G401 (cell line): ENCODE data around the gene KCNMA1. TPM values are rescaled to one million over a fixed set of nuclear protein-coding genes. Genes with fewer than 3 reads are reported as not detected.

Experiments
- DNase-seq: peaks from one replicate; pipeline ENCODE4 v3.0.0-alpha.2; 2015; ENCODE audit warnings: low spot score
- in situ Hi-C: cut with HindIII; loops from 2 replicates; pipeline ENCODE4 v1.10.0; 2016; ENCODE audit warnings: low sequenced_read_pairs, mixed read lengths
- total RNA-seq: library from RNA; depleted of rRNA; stranded (reverse); fragments of >200 nt; shearing (Covaris generic); gene quantifications from 2 replicates; pipeline ENCODE4 v1.2.3, GENCODE V29; 2014

Gene KCNMA1
- total RNA-seq, 1 experiment from 2014 or later, result 0.81 TPM

DNA sequence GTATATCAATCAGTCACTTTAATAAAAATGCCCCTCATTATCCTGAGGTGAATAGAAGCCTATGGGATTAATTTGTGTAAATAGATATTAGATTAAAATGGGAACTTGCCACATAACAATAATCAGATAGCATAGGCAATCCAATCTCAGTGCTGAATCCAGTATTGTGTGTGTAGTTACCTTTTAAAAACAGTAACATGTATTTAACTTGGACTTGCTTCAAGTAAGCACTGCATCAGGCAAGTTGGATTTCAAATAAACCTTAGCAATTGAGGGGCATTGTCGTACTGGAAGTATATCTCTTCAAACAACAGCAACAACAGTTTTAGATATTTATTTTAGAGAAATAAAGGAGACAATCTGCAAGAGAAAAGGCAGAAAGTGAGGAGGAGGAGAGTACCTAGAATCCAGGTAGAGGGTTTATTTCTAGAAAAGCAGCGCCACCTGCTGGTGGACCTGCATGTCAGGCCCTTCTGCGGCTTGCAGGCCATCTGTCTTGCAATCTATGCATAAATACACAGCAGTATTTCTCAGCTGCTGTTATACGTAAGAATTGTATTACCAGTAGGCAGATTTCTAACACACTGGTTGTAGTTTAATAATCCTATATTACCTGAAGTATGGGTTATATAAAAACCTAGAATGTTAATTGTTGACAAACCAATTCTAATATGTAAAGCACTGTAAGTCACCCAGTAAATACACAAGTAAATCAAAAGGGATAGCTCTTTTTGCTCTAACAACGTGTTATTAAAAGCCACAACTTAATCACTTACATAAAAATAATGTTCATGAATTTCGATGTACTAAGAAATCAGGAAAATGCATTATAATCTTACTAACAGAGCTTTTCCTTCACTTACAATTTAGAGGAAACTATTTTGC, 652.8 kb downstream of the KCNMA1 start:
- peak; percentile 87 for DNase-seq
- in situ Hi-C loops, result no loop called here

- in situ Hi-C loops, result no loop called here
Observed at GRCh38 chr10:76983624-76984023, 654.0 kb downstream of the KCNMA1 start.

GRCh38 chr10:76982671-76983070, 654.9 kb downstream of the KCNMA1 start:
- in situ Hi-C loops, result no loop called here
- no peak for DNase-seq

More at GRCh38 chr10:76983624-76984023, 654.0 kb downstream of the KCNMA1 start:
- no peak for DNase-seq

DNA sequence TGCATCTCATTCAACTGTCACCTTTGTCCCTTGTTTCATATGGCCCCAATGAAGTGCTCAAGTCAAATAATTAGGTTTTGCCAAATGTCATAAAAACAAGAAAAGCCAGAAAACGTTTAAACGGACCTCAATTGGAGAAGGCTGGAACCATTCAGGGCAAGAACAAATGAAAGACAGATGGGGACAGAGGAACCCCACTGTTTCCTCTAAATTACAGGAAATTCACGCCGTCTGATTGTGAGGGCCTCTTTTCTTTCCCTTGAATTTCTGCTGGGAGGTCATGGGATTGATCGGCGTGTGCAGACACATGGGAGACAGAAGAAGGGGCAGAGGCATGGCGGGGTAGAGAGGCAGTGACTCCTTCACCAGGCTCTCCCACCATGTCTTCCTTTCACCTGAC, 656.4 kb downstream of the KCNMA1 start:
- peak; percentile 67 for DNase-seq
- in situ Hi-C loops, result no loop called here

DNA sequence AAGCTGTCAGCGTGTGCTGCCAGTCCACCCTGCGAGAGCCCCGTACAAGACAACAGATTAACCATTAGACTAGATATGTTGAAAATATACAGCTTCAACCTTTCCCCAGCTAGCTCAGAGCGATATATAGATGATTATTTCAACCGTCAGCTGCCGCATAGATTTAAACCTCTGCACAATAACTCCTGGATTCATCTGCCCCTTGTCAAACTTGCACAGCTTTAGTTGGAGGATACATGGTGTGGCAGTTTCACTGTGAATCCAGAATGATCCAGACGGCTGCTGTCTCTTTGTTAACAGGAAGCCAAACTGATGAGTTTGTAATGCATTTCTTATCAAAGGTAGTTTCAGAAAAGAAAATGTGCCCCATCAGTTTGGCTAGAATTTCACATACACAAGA, 659.7 kb downstream of the KCNMA1 start:
- in situ Hi-C loops, result no loop called here
- DNase-seq, result no peak

GRCh38 chr10:76977046-76977445, 660.6 kb downstream of the KCNMA1 start:
- DNase-seq, result no peak
- in situ Hi-C loops, result no loop called here

DNA sequence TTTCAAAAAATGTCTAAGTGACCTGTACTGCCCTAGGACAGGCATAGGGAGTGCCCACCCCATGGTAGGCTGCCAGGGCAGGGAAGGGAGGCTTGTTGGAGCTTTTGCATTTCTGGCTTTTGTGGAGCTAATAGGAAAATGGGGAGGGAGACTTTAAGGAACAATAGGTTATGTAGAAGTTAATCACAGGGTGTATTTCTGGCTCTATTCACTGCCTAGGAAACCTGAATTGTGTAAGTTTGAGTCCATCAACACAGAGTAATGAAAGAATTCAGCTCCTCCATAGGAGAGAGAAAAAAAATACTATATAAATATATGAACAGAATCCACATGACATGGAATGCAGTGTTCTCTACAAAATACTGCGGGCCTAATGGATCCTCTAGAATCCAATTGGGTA, 661.5 kb downstream of the KCNMA1 start:
- in situ Hi-C loops, result no loop called here
- DNase-seq, result no peak

GRCh38 chr10:76975126-76975525, 662.5 kb downstream of the KCNMA1 start:
- in situ Hi-C loops, result no loop called here
- DNase-seq, result no peak

GRCh38 chr10:76974017-76974691, 663.5 kb downstream of the KCNMA1 start:
- DNase-seq, result no peak
- in situ Hi-C loops, result no loop called here

GRCh38 chr10:76973091-76974016, 664.3 kb downstream of the KCNMA1 start:
- DNase-seq, result no peak
- in situ Hi-C loops, result no loop called here

DNA sequence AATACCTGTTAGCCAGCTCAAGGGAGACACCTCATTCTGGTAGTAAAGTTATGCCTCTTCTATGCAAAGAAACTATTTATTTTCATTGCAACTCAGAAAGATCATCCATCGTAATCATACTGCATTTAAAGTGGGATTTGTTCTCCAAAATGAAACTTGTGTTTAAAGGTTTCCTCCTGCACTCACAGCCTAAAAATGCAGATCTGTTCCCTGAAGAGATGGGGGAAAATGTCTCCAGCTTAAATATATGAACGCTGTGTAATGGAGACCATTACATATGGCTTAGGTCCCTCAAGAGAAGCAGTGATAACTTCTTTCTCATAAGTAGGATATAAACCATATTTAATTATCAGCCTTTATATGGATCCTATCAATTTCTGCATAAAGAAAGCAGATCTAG, 665.1 kb downstream of the KCNMA1 start:
- in situ Hi-C loops, result no loop called here
- DNase-seq, result no peak

GRCh38 chr10:76971547-76972170, 665.9 kb downstream of the KCNMA1 start:
- DNase-seq, result no peak
- in situ Hi-C loops, result no loop called here

DNA sequence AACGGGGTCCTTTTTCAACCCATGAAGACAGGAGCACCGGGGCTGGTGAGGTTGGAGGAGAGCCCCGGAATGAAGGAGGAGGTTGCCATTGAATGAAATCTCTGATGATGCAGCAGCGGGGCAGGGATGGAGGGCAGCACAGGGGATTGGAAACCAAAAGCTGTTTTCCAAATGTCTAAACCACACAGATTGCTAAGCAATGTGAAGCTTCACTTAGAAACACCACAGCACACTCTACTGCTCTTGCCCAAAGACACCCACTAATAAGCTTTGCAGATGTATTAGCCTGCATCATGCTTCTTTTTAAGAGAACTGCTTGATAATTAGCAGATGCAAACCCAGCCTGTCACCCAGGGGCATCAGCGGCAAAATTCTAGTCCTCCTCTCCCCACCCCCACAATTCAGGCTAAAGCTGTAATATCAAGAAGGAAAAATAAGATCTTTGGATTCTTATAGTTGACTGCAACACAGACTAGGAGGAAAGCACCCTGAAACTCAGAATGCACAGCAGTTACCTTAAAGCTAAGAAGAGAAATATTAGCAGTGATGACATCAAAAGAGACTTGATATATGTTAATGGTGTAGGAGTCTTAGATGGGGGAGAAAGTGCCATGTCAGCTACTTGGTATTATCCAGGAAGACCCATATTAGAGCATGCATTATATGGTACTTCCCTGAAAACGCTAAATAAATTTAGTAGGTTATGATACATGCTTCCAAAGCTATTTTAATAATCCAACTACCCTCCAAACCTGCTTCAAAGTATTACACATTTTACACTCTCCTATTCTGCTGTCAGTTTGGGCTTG, 666.7 kb downstream of the KCNMA1 start:
- DNase-seq, result no peak
- in situ Hi-C loops, result no loop called here

GRCh38 chr10:76969366-76969948, 668.2 kb downstream of the KCNMA1 start:
- DNase-seq, result no peak
- in situ Hi-C loops, result no loop called here

DNA sequence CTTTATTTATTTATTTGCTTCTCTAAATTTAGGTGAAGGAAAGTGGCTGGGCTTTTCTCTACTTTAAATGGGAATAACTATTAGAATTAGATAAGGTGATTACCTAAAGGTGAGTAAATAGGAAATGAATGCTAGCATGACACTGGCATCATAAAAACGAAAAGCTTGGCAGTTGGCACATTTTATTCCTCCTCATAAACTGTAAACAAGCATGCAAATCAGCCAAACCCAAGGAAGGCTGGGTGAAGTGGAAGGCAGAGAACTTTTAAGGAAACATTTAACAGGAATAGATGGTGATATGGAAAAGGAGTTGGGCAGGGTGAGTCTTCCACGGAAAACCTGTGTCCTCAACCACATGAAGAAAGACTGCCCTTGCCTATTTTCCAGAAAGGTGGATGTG, 669.1 kb downstream of the KCNMA1 start:
- DNase-seq, result no peak
- in situ Hi-C loops, result no loop called here

DNA sequence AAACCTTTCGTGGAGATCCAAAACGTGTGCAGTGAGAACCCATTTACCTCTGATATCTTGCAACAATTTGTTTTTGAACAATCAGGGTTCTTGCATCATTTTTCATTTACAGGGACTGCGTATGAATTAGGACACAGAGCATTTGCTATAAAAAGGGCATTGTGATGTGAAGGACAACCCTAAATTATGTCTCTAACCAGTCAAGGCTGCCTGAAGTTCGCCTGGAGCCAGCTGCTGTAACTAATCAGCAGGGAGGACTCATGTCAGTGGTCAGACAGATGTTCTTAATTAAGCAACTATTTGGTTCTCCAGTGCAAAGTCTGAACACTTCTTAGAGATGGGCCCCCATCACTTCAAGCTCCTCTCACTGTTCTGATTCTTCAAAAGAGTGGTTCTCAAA, 674.8 kb downstream of the KCNMA1 start:
- no peak for DNase-seq
- in situ Hi-C loops, result no loop called here

GRCh38 chr10:76961841-76962240, 675.8 kb downstream of the KCNMA1 start:
- in situ Hi-C loops, result no loop called here
- no peak for DNase-seq

DNA sequence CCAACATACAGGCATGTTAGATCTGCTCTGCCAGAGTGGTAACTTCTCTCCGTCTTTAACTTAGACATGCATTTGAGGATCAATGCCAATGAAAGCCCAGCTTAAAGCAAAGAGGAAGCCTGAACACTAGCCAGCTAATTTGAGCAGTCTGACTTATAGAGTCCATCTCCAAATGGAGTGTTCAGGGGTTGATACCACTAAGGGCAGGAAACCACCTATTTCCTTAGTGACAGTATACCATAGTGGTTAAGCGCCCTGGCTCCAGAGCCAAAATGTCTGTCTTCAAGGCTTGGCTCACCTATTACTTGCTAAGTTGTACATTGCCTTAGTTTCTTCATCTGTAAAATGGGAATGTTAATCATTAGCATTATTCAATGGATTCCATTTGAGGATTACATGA, 678.5 kb downstream of the KCNMA1 start:
- in situ Hi-C loops, result no loop called here
- no peak for DNase-seq
